GM19395 (cell line): ENCODE measurements around the gene UGT2A2.

Source experiments
- ATAC-seq: cut with Tn5 transposase; IDR thresholded peaks from one replicate; pipeline ENCODE4 v1.9.1; 2021; ENCODE audit warnings: mild to moderate bottlenecking, moderate library complexity; ENCODE audit not compliant: unreplicated experiment

The UGT2A2 gene

GRCh38 chr4:69576251-69576877 lies 63.1 kb downstream of the UGT2A2 start:
- ATAC-seq: no peak

GRCh38 chr4:69568787-69569186 lies 70.7 kb downstream of the UGT2A2 start:
- no peak for ATAC-seq

GRCh38 chr4:69563424-69563823 lies 76.0 kb downstream of the UGT2A2 start:
- ATAC-seq: no peak

GRCh38 chr4:69549651-69550050 lies 89.8 kb downstream of the UGT2A2 start:
- ATAC-seq: no peak

GRCh38 chr4:69546134-69546765 lies 93.2 kb downstream of the UGT2A2 start:
- ATAC-seq: no peak
